ENCODE measurements around the gene MXD1. TPM values are rescaled to one million over a fixed set of nuclear protein-coding genes. Genes with fewer than 3 reads are reported as not detected.
A peak's percentile ranks its signal among the peaks of the same experiment; 100 is the strongest.

MXD1 gene
- total and polyA plus RNA-seq, 8 donors = 8.1 to 40.2 (median 18.2) TPM

GRCh38 chr2:69968609-69969008 lies 53.7 kb downstream of the MXD1 start:
- TF ChIP-seq EP300 (IDR thresholded peaks at IDR 0.05) (no peak), POLR2A (IDR thresholded peaks at IDR 0.05) (no peak), POLR2AphosphoS5 (IDR thresholded peaks at IDR 0.05) (no peak), CTCF (IDR thresholded peaks at IDR 0.05) (no peak)
- 82 to 94% (median 85%) methylated on average over 10 of the region's 10 CpGs for WGBS, 5 donors

GRCh38 chr2:69969126-69969983 lies 54.4 kb downstream of the MXD1 start:
- no peaks in the 10 kb centered on the region for H3K36me3 ChIP-seq
- H3K4me1 ChIP-seq = peaks cover 0 to 24% (median 14%) of the 10 kb centered on the region in 4 donors
- H3K27me3 ChIP-seq = no peaks in the 10 kb centered on the region
- no peak overlapping the region for H3K4me3 ChIP-seq
- H3K9me3 ChIP-seq = no peaks in the 10 kb centered on the region
- WGBS, 5 donors = 90 to 94% (median 91%) methylated on average over 16 of the region's 16 CpGs
- H3K27ac ChIP-seq = no peak overlapping the region
- no peak for TF ChIP-seq POLR2AphosphoS5 (IDR thresholded peaks at IDR 0.05)
- no peak for TF ChIP-seq EP300 (IDR thresholded peaks at IDR 0.05)
- TF ChIP-seq POLR2A (IDR thresholded peaks at IDR 0.05) = no peak
- TF ChIP-seq CTCF (IDR thresholded peaks at IDR 0.05) = no peak
- intact Hi-C loops (cut with DNase I; ENCODE audit: low total_unique reads) = no loop called here
- no peak for DNase-seq

More at GRCh38 chr2:69968609-69969008, 53.7 kb downstream of the MXD1 start:
- Histone ChIP-seq H3K27ac (no peak overlapping the region), H3K27me3 (no peaks in the 10 kb centered on the region), H3K4me3 (no peak overlapping the region), H3K4me1 (peaks cover 0 to 30% (median 19%) of the 10 kb centered on the region in 4 donors), H3K36me3 (no peaks in the 10 kb centered on the region), H3K9me3 (no peaks in the 10 kb centered on the region)
- no peak for DNase-seq
- intact Hi-C loops (cut with DNase I; ENCODE audit: low total_unique reads) = no loop called here

GRCh38 chr2:69969991-69970390 lies 55.1 kb downstream of the MXD1 start:
- TF ChIP-seq EP300 (IDR thresholded peaks at IDR 0.05) = no peak
- TF ChIP-seq POLR2A (IDR thresholded peaks at IDR 0.05) = no peak
- TF ChIP-seq CTCF (IDR thresholded peaks at IDR 0.05) = no peak
- no peak for TF ChIP-seq POLR2AphosphoS5 (IDR thresholded peaks at IDR 0.05)
- Histone ChIP-seq H3K9me3 (no peaks in the 10 kb centered on the region), H3K4me3 (no peak overlapping the region), H3K27ac (no peak overlapping the region), H3K27me3 (no peaks in the 10 kb centered on the region), H3K36me3 (no peaks in the 10 kb centered on the region), H3K4me1 (peaks cover 0 to 18% (median 12%) of the 10 kb centered on the region in 4 donors)
- intact Hi-C loops (cut with DNase I; ENCODE audit: low total_unique reads) = no loop called here
- no peak for DNase-seq
- WGBS, 5 donors = 71 to 85% (median 79%) methylated on average over 4 of the region's 4 CpGs

- Histone ChIP-seq H3K4me3 (no peak overlapping the region), H3K4me1 (peaks cover 3 to 29% (median 14%) of the 10 kb centered on the region in 4 donors), H3K36me3 (no peaks in the 10 kb centered on the region), H3K27ac (peak overlapping the region in 1 of 5 donors; percentile 31), H3K9me3 (no peaks in the 10 kb centered on the region), H3K27me3 (no peaks in the 10 kb centered on the region)
- no peak for DNase-seq
- intact Hi-C loops (cut with DNase I; ENCODE audit: low total_unique reads) = no loop called here
- WGBS, 5 donors = 47 to 88% (median 72%) methylated on average over 1 of the region's 1 CpG
- TF ChIP-seq POLR2A (IDR thresholded peaks at IDR 0.05) = no peak
- no peak for TF ChIP-seq CTCF (IDR thresholded peaks at IDR 0.05)
- no peak for TF ChIP-seq POLR2AphosphoS5 (IDR thresholded peaks at IDR 0.05)
- TF ChIP-seq EP300 (IDR thresholded peaks at IDR 0.05) = no peak
Observed at GRCh38 chr2:69972822-69973221, 57.9 kb downstream of the MXD1 start.
